ENCODE results near the gene RAB11A.

- TF ChIP-seq CTCF (IDR thresholded peaks at IDR 0.05; ENCODE audit: insufficient read depth, low read depth, low read length), result no peak
- TF ChIP-seq EZH2 (IDR thresholded peaks at IDR 0.05; ENCODE audit: insufficient read depth, low read length), result no peak
Observed at GRCh38 chr15:65939901-65940617, 70.8 kb downstream of the RAB11A start.

Data from astrocyte (in vitro differentiated cells and primary cell).